MCF 10A (cell line): Measurements from ENCODE around the gene CDH12. TPM values are rescaled to one million over a fixed set of nuclear protein-coding genes. Genes with fewer than 3 reads are reported as not detected.
"Not testable (repeated sequence)": the region's sequence is repeated elsewhere in the genome, so short reads cannot be mapped to it uniquely, and the experiment has no call there.

Experiments
- BruUV-seq: library from RNA; stranded (reverse); fragments of 400-500 nt; replicated peaks from 2 replicates; lab custom pipeline; 2021; lab: Mats Ljungman, UMichigan
- CTCF ChIA-PET: fragments of 300-600 bp; sonication (Branson Sonifier 250); formaldehyde crosslinking; extraction: SDS; loops from one replicate; lab custom pipeline; 2021; ENCODE audit warnings: antibody characterized with exemption, inconsistent platforms; lab: Yijun Ruan, JAX
- POLR2A ChIA-PET: fragments of 300-600, 350-650 bp; sonication (Branson Sonifier 250); formaldehyde crosslinking; extraction: SDS; loops from one replicate; lab custom pipeline; 2020; ENCODE audit warnings: antibody characterized with exemption, inconsistent platforms; lab: Yijun Ruan, JAX
- DNase-seq: peaks from one replicate; pipeline ENCODE4 v3.0.0-alpha.2; 2018; ENCODE audit not compliant: unreplicated experiment
- H3K27ac Mint-ChIP-seq: one replicate; pipeline ENCODE4 v1.8.0; 2022; ENCODE audit warnings: mild to moderate bottlenecking, low read depth, mixed read lengths; ENCODE audit not compliant: unreplicated experiment
- H3K27me3 Mint-ChIP-seq: one replicate; pipeline ENCODE4 v1.8.0; 2022; ENCODE audit warnings: mixed read lengths; ENCODE audit not compliant: insufficient read depth, unreplicated experiment
- H3K36me3 Mint-ChIP-seq: one replicate; pipeline ENCODE4 v1.8.0; 2022; ENCODE audit warnings: mild to moderate bottlenecking, moderate library complexity, mixed read lengths; ENCODE audit not compliant: insufficient read depth, unreplicated experiment
- H3K4me1 Mint-ChIP-seq: one replicate; pipeline ENCODE4 v1.8.0; 2022; ENCODE audit warnings: mixed read lengths; ENCODE audit not compliant: insufficient read depth, unreplicated experiment
- H3K4me3 Mint-ChIP-seq: one replicate; pipeline ENCODE4 v1.8.0; 2022; ENCODE audit warnings: mild to moderate bottlenecking, moderate library complexity, mixed read lengths; ENCODE audit not compliant: unreplicated experiment
- H3K9me3 Mint-ChIP-seq: one replicate; pipeline ENCODE4 v1.8.0; 2022; ENCODE audit warnings: mixed read lengths; ENCODE audit not compliant: unreplicated experiment
- intact Hi-C: fragments of 100-400 bp; cut with micrococcal nuclease; formaldehyde crosslinking; loops from 2 replicates; pipeline ENCODE4 v1.14.1; 2022
- total RNA-seq: library from RNA; stranded (reverse); gene quantifications from 2 replicates; pipeline ENCODE4 v1.2.3, GENCODE V29; 2022
- TF ChIP-seq, protein P1 (sequence below): fragments of 200-600 bp; IDR thresholded peaks from one replicate; pipeline ENCODE4 v1.8.0; 2022; ENCODE audit warnings: antibody characterized with exemption, mild to moderate bottlenecking; ENCODE audit not compliant: unreplicated experiment

CDH12 gene
- total RNA-seq, 1 experiment from 2014 or later = not detected

DNA sequence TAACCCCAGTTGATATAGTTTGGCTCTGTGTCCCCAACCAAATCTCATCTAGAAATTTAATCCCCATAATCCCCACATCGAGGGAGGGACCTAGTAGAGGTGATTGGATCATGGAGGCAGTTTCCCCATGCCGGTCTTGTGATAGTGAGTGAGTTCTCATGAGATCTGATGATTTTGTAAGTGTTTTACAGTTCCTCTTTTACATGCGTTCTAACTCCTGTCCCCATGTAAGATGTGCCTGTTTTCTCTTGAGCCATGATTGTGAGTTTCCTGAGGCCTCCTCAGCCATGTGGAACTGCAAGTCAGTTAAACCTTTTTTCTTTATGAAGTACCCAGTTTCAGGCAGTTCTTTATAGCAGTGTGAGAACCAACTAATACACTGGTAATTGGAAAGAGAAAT, 73.6 kb downstream of the CDH12 start:
- no peaks in the 10 kb centered on the region for H3K27me3 Mint-ChIP-seq
- no peak overlapping the region for H3K27ac Mint-ChIP-seq
- peaks cover 6% of the 10 kb centered on the region for H3K9me3 Mint-ChIP-seq
- intact Hi-C loops = no loop called here
- ChIA-PET POLR2A (no interaction called here), CTCF (no interaction called here)
- no peaks in the 10 kb centered on the region for H3K36me3 Mint-ChIP-seq
- no peak for DNase-seq
- TF ChIP-seq, protein P1, sequence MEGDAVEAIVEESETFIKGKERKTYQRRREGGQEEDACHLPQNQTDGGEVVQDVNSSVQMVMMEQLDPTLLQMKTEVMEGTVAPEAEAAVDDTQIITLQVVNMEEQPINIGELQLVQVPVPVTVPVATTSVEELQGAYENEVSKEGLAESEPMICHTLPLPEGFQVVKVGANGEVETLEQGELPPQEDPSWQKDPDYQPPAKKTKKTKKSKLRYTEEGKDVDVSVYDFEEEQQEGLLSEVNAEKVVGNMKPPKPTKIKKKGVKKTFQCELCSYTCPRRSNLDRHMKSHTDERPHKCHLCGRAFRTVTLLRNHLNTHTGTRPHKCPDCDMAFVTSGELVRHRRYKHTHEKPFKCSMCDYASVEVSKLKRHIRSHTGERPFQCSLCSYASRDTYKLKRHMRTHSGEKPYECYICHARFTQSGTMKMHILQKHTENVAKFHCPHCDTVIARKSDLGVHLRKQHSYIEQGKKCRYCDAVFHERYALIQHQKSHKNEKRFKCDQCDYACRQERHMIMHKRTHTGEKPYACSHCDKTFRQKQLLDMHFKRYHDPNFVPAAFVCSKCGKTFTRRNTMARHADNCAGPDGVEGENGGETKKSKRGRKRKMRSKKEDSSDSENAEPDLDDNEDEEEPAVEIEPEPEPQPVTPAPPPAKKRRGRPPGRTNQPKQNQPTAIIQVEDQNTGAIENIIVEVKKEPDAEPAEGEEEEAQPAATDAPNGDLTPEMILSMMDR = no peak
- H3K4me3 Mint-ChIP-seq = no peak overlapping the region
- H3K4me1 Mint-ChIP-seq = no peaks in the 10 kb centered on the region
- no TSS peak for BruUV-seq

DNA sequence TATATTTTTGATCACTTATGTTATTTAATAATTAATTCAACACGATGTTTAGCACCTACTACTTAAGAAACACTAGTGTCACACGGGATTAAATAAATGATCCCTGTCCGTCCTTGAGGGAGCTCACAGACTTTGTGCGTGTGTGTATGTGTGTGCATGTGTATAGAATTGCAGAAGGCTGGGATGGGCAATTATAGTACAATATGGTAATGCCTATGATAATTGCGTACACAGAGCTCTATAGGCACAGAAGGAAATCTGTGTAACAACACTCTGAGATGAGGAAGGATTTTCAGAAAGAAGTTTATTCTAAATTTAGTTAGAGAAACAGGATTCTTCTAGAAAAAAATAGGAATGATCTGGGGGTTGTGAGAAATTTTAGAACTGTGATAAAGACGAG, 76.9 kb downstream of the CDH12 start:
- ChIA-PET CTCF (no interaction called here), POLR2A (interaction anchor here (0.5 kb wide), 1 partner anchor 850 kb away, joined by 5 read pairs; no protein-coding TSS in a partner anchor)
- no peak for DNase-seq
- intact Hi-C loops = no loop called here
- H3K4me3 Mint-ChIP-seq = no peak overlapping the region
- no TSS peak for BruUV-seq
- TF ChIP-seq, protein P1 = no peak
- H3K27me3 Mint-ChIP-seq = no peaks in the 10 kb centered on the region
- peaks cover 5% of the 10 kb centered on the region for H3K9me3 Mint-ChIP-seq
- H3K27ac Mint-ChIP-seq = no peak overlapping the region
- no peaks in the 10 kb centered on the region for H3K36me3 Mint-ChIP-seq
- H3K4me1 Mint-ChIP-seq = no peaks in the 10 kb centered on the region

DNA sequence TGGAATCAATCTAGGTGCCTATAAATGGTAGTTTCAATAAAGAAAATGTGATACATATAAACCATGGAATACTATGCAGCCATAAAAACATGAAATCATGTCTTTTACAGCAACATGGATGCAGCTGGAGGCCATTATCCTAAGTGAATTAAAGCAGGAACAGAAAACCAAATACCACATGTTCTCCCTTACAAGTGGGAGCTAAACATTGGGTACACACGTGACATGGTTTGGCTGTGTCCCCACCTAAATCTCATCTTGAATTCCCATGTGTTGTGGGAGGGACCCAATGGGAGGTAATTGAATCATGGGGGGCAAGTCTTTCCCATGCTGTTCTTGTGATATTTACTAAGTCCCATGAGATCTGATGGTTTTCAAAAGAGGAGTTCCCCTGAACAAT, 78.9 kb downstream of the CDH12 start:
- H3K9me3 Mint-ChIP-seq, H3K4me1 Mint-ChIP-seq, POLR2A ChIA-PET, H3K36me3 Mint-ChIP-seq, H3K4me3 Mint-ChIP-seq, BruUV-seq, intact Hi-C loops, H3K27ac Mint-ChIP-seq, DNase-seq, CTCF ChIA-PET, H3K27me3 Mint-ChIP-seq: not testable (repeated sequence)

DNA sequence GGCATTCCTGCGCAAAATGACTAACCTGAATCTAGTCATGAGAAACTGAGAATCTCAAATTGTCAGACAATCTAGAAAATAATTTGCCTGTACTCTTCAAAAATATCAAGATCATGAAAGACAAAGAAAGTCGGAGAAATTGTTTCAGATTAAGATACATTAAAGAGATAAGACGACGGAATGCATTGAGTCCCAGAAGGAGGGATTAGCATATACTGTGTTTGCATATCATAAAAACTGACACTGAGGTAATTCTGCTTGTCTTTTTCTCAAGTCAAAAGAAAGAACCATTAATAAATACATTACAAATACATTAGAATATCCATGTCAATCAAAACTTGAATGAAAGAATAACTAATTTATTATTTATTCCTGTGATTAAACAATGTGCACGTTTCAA, 88.4 kb downstream of the CDH12 start:
- DNase-seq = no peak
- Mint-ChIP-seq H3K27me3 (no peaks in the 10 kb centered on the region), H3K9me3 (no peaks in the 10 kb centered on the region), H3K36me3 (no peaks in the 10 kb centered on the region), H3K4me3 (no peak overlapping the region), H3K4me1 (no peaks in the 10 kb centered on the region), H3K27ac (no peak overlapping the region)
- CTCF ChIA-PET = no interaction called here
- POLR2A ChIA-PET = no interaction called here
- intact Hi-C loops = no loop called here
- no TSS peak for BruUV-seq
- TF ChIP-seq, protein P1 = no peak

DNA sequence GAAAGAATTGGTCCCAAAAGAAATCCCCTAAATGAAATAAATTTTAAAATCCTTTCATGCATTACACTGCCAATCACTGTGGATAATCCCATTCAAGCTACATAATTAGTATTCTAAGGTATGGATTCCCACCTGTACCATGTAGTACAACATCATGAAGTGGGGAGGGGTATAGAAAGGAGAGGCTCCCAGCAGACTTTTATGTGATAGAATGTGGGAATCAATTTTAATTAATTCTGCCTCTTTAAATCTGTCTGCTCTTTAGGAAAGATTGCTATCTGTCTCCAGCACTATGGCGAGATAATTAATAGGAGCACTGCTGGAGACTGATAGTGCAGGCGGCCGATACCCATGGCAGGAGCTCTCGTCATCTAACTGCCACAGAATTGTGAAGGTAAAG, 95.4 kb downstream of the CDH12 start:
- BruUV-seq = no TSS peak

More for the DNA sequence above, 95.4 kb downstream of the CDH12 start:
- Mint-ChIP-seq H3K27ac (no peak overlapping the region), H3K4me3 (no peak overlapping the region), H3K36me3 (no peaks in the 10 kb centered on the region), H3K9me3 (no peaks in the 10 kb centered on the region), H3K4me1 (no peaks in the 10 kb centered on the region), H3K27me3 (no peaks in the 10 kb centered on the region)
- POLR2A ChIA-PET = no interaction called here
- intact Hi-C loops = no loop called here
- DNase-seq = no peak
- CTCF ChIA-PET = interaction anchor here (0.5 kb wide), 1 partner anchor 1140 kb away, joined by 3 read pairs; no protein-coding TSS in a partner anchor
- TF ChIP-seq, protein P1 = no peak
